DND-41 (cell line): ENCODE measurements around the gene PCA3.

Experiments
- ATAC-seq: fragments of 200-7000 bp; cut with Tn5 transposase; 3 replicates; pipeline ENCODE4 v1.9.1; 2021; ENCODE audit warnings: low read depth; ENCODE audit not compliant: insufficient read depth
- DNase-seq: peaks from one replicate; pipeline ENCODE4 v3.0.0-alpha.2; 2020
- H2AFZ ChIP-seq: 2 replicates; pipeline ENCODE4 v1.6.0; 2012; ENCODE audit warnings: low read depth, low read length
- H3K27ac ChIP-seq: 2 replicates; pipeline ENCODE4 v1.5.1; 2012; ENCODE audit warnings: low read length, inconsistent platforms
- H3K27me3 ChIP-seq: fragments of 200-600 bp; sonication (generic); 2 replicates; pipeline ENCODE4 v1.6.0; 2012; ENCODE audit warnings: low read length, mild to moderate bottlenecking, inconsistent platforms; ENCODE audit not compliant: insufficient read depth, poor library complexity
- H3K36me3 ChIP-seq: 2 replicates; pipeline ENCODE4 v1.5.1; 2012; ENCODE audit warnings: low read length, inconsistent platforms; ENCODE audit not compliant: insufficient read depth
- H3K4me1 ChIP-seq: 2 replicates; pipeline ENCODE4 v1.5.1; 2012; ENCODE audit warnings: mild to moderate bottlenecking, low read length; ENCODE audit not compliant: insufficient read depth
- H3K4me2 ChIP-seq: 2 replicates; pipeline ENCODE4 v1.6.0; 2012; ENCODE audit warnings: mild to moderate bottlenecking, moderate library complexity, low read length, inconsistent platforms; ENCODE audit not compliant: insufficient read depth
- H3K4me3 ChIP-seq, 2 experiments: fragments of 200-600 bp in 1 of 2; shearing (Covaris generic) in 1 of 2; 2 replicates each; pipeline ENCODE4 v1.5.1; 2012 to 2016; ENCODE audit warnings: inconsistent platforms in 2 of 2, low read length in 2 of 2, mild to moderate bottlenecking in 2 of 2, low read depth in 1 of 2, moderate library complexity in 1 of 2
- H3K79me2 ChIP-seq: 2 replicates; pipeline ENCODE4 v1.6.0; 2012; ENCODE audit warnings: low read length, inconsistent platforms; ENCODE audit not compliant: insufficient read depth
- H3K9ac ChIP-seq: 2 replicates; pipeline ENCODE4 v1.6.0; 2012; ENCODE audit warnings: low read depth, mild to moderate bottlenecking, inconsistent platforms, low read length, moderate library complexity
- H3K9me3 ChIP-seq: 2 replicates; pipeline ENCODE4 v1.5.1; 2012; ENCODE audit warnings: low read length, moderate library complexity, mild to moderate bottlenecking, inconsistent platforms; ENCODE audit not compliant: insufficient read depth, severe bottlenecking
- H4K20me1 ChIP-seq: 2 replicates; pipeline ENCODE4 v1.6.0; 2012; ENCODE audit warnings: low read length; ENCODE audit not compliant: insufficient read depth
- CTCF ChIP-seq: IDR thresholded peaks from 2 replicates; pipeline ENCODE4 v1.5.1; 2012; ENCODE audit warnings: borderline replicate concordance, low read length, moderate library complexity, mild to moderate bottlenecking; ENCODE audit not compliant: poor library complexity, severe bottlenecking; ENCODE audit errors: extremely low read depth
- EZH2 ChIP-seq: IDR thresholded peaks from 3 replicates; pipeline ENCODE4 v1.6.1; 2012; ENCODE audit warnings: borderline replicate concordance, low read depth, mild to moderate bottlenecking, moderate library complexity, low read length, inconsistent platforms; ENCODE audit not compliant: severe bottlenecking

PCA3 gene

GRCh38 chr9:76756941-76757673 is 7.1 kb upstream of the PCA3 start:
- no peaks in the 10 kb centered on the region for H3K36me3 ChIP-seq
- no peaks in the 10 kb centered on the region for H3K27me3 ChIP-seq
- no peak for DNase-seq
- no peak overlapping the region for H3K4me2 ChIP-seq
- H3K79me2 ChIP-seq = no peaks in the 10 kb centered on the region
- H3K9me3 ChIP-seq = no peaks in the 10 kb centered on the region
- H2AFZ ChIP-seq = no peak overlapping the region
- no peak for ATAC-seq
- TF ChIP-seq CTCF = no peak
- TF ChIP-seq EZH2 = no peak
- no peak overlapping the region for H3K27ac ChIP-seq
- H3K4me1 ChIP-seq = no peaks in the 10 kb centered on the region
- no peak overlapping the region for H3K9ac ChIP-seq
- no peak overlapping the region for H3K4me3 ChIP-seq
- no peaks in the 10 kb centered on the region for H4K20me1 ChIP-seq

GRCh38 chr9:76758476-76758875 is 5.8 kb upstream of the PCA3 start:
- Histone ChIP-seq H3K79me2 (no peaks in the 10 kb centered on the region), H3K4me2 (no peak overlapping the region), H2AFZ (no peak overlapping the region), H3K9ac (no peak overlapping the region), H3K4me3 (no peak overlapping the region), H3K36me3 (no peaks in the 10 kb centered on the region), H3K27me3 (no peaks in the 10 kb centered on the region), H3K27ac (no peak overlapping the region), H4K20me1 (no peaks in the 10 kb centered on the region), H3K9me3 (no peaks in the 10 kb centered on the region), H3K4me1 (no peaks in the 10 kb centered on the region)
- TF ChIP-seq EZH2 (no peak), CTCF (no peak)
- ATAC-seq (no peak), DNase-seq (no peak)

GRCh38 chr9:76759732-76760131 is 4.5 kb upstream of the PCA3 start:
- Histone ChIP-seq H3K27me3 (no peaks in the 10 kb centered on the region), H3K9ac (no peak overlapping the region)
- no peak for DNase-seq

More at GRCh38 chr9:76759732-76760131, 4.5 kb upstream of the PCA3 start:
- Histone ChIP-seq H3K4me1 (no peaks in the 10 kb centered on the region), H3K4me3 (no peak overlapping the region), H3K36me3 (no peaks in the 10 kb centered on the region), H2AFZ (no peak overlapping the region), H3K9me3 (no peaks in the 10 kb centered on the region), H3K4me2 (no peak overlapping the region), H3K27ac (no peak overlapping the region), H3K79me2 (no peaks in the 10 kb centered on the region), H4K20me1 (no peaks in the 10 kb centered on the region)
- no peak for ATAC-seq
- TF ChIP-seq EZH2 (no peak), CTCF (no peak)
